ENCODE data around the gene HAO1. TPM values are rescaled to one million over a fixed set of nuclear protein-coding genes. Genes with fewer than 3 reads are reported as not detected.
"Not testable (repeated sequence)": the region's sequence is repeated elsewhere in the genome, so short reads cannot be mapped to it uniquely, and the experiment has no call there.

Gene HAO1
- total RNA-seq, 1 donor, result not detected

DNA sequence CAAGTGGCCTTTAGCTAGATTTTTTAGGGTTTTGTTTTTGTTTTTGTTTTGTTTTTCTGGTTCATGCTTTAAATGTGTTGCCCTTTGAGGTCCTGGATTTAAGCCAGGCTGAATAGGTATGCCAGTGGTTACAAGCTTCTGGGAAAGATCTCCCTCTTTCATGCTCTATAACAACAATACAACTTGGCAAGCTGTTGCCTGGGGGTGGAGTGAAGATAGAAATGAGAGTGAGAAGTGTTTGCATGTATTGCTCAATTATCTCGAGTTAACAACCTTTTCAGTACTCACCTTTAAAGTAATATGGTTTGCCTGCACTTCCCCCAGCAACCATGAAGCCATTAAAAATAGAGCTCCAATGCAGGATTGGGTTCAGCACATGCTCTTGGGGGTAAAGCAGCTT, 19.2 kb upstream of the HAO1 start:
- Histone ChIP-seq H3K4me1 (ENCODE audit: insufficient read depth, low read length) (no peaks in the 10 kb centered on the region), H3K4me3 (ENCODE audit: insufficient read depth, low read length) (no peak overlapping the region)
- TF ChIP-seq, protein P1, sequence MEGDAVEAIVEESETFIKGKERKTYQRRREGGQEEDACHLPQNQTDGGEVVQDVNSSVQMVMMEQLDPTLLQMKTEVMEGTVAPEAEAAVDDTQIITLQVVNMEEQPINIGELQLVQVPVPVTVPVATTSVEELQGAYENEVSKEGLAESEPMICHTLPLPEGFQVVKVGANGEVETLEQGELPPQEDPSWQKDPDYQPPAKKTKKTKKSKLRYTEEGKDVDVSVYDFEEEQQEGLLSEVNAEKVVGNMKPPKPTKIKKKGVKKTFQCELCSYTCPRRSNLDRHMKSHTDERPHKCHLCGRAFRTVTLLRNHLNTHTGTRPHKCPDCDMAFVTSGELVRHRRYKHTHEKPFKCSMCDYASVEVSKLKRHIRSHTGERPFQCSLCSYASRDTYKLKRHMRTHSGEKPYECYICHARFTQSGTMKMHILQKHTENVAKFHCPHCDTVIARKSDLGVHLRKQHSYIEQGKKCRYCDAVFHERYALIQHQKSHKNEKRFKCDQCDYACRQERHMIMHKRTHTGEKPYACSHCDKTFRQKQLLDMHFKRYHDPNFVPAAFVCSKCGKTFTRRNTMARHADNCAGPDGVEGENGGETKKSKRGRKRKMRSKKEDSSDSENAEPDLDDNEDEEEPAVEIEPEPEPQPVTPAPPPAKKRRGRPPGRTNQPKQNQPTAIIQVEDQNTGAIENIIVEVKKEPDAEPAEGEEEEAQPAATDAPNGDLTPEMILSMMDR (IDR thresholded peaks at IDR 0.05; ENCODE audit: extremely low read depth, low read depth, low read length), result no peak

DNA sequence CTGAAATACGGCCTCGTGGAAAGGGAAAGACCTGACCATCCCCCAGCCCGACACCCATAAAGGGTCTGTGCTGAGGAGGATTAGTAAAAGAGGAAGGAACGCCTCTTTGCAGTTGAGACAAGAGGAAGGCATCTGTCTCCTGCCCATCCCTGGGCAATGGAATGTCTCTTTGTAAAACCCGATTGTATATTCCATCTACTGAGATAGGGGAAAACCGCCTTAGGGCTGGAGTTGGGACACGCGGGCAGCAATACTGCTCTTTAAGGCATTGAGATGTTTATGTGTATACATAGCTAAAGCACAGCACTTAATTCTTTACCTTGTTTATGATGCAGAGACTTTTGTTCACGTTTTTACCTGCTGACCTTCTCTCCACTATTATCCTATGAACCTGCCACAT, 16.3 kb upstream of the HAO1 start:
- not testable (repeated sequence) for H3K9me3 ChIP-seq (ENCODE audit: low read depth, low read length); H2AFZ ChIP-seq (ENCODE audit: low read length); H3K4me1 ChIP-seq (ENCODE audit: insufficient read depth, low read length); H4K20me1 ChIP-seq (ENCODE audit: insufficient read depth, low read length); H3K27me3 ChIP-seq (ENCODE audit: insufficient read depth, low read length); H3K4me3 ChIP-seq (ENCODE audit: insufficient read depth, low read length); H3K36me3 ChIP-seq (ENCODE audit: insufficient read depth, low read length); H3K27ac ChIP-seq (ENCODE audit: low read depth, low read length); DNase-seq (ENCODE audit: insufficient read length, low spot score, missing footprints); H3K4me2 ChIP-seq (ENCODE audit: insufficient read depth, low read length); H3K79me2 ChIP-seq (ENCODE audit: insufficient read depth, low read length)

More for the DNA sequence above, 19.2 kb upstream of the HAO1 start:
- H3K79me2 ChIP-seq (ENCODE audit: insufficient read depth, low read length), result no peaks in the 10 kb centered on the region
- H3K4me2 ChIP-seq (ENCODE audit: insufficient read depth, low read length), result no peak overlapping the region
- H3K9me3 ChIP-seq (ENCODE audit: low read depth, low read length), result no peaks in the 10 kb centered on the region
- no peak for DNase-seq (ENCODE audit: insufficient read length, low spot score, missing footprints)
- no peaks in the 10 kb centered on the region for H4K20me1 ChIP-seq (ENCODE audit: insufficient read depth, low read length)
- no peaks in the 10 kb centered on the region for H3K36me3 ChIP-seq (ENCODE audit: insufficient read depth, low read length)
- no peaks in the 10 kb centered on the region for H3K27me3 ChIP-seq (ENCODE audit: insufficient read depth, low read length)
- no peak overlapping the region for H3K27ac ChIP-seq (ENCODE audit: low read depth, low read length)
- no peak overlapping the region for H2AFZ ChIP-seq (ENCODE audit: low read length)

DNA sequence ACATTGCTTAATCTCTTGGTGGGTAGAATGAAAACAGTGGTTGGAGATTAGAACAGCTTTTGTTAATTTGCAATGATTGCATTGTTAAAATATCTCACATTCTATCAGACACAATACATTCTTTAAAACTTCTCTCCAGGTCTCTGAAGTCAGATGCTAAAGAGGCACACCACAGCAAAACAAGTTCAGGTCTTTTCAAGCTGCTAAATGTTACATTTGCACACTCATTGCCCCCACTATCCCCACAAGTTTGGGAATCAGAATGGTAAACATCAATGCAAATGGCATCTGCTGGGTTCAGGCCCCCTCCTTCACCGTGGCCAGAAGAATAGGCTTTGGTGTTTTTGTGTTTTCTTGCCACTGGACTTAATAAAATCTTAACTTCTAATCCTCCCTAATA, 10.1 kb upstream of the HAO1 start:
- H3K9me3 ChIP-seq (ENCODE audit: low read depth, low read length), result no peaks in the 10 kb centered on the region
- H2AFZ ChIP-seq (ENCODE audit: low read length), result no peak overlapping the region
- no peaks in the 10 kb centered on the region for H4K20me1 ChIP-seq (ENCODE audit: insufficient read depth, low read length)
- H3K4me3 ChIP-seq (ENCODE audit: insufficient read depth, low read length), result no peak overlapping the region
- H3K27ac ChIP-seq (ENCODE audit: low read depth, low read length), result no peak overlapping the region
- TF ChIP-seq, protein P1 (IDR thresholded peaks at IDR 0.05; ENCODE audit: extremely low read depth, low read depth, low read length), result no peak
- DNase-seq (ENCODE audit: insufficient read length, low spot score, missing footprints), result no peak
- no peak overlapping the region for H3K4me2 ChIP-seq (ENCODE audit: insufficient read depth, low read length)
- H3K4me1 ChIP-seq (ENCODE audit: insufficient read depth, low read length), result no peaks in the 10 kb centered on the region
- no peaks in the 10 kb centered on the region for H3K27me3 ChIP-seq (ENCODE audit: insufficient read depth, low read length)
- H3K79me2 ChIP-seq (ENCODE audit: insufficient read depth, low read length), result no peaks in the 10 kb centered on the region
- H3K36me3 ChIP-seq (ENCODE audit: insufficient read depth, low read length), result no peaks in the 10 kb centered on the region

DNA sequence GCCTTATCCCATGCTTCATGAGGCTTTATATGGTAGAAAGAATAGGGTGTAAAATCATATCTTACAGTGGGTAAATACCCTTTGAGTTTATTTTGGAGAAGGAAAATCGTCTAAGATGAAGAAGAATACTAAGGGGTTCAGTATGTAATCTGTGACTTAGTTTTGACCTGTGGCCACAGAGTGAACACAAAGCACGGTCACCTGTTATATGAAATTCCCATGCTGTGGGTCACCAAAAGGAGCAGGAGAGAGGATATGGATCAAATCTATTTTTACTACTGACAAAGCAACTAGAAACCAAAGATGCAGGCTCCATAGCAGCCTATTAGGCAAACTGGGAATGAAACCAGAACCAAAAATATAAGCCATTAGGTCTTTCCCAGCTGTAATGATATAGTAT, 3.6 kb upstream of the HAO1 start:
- H4K20me1 ChIP-seq (ENCODE audit: insufficient read depth, low read length), result no peaks in the 10 kb centered on the region
- no peaks in the 10 kb centered on the region for H3K4me1 ChIP-seq (ENCODE audit: insufficient read depth, low read length)
- H3K4me2 ChIP-seq (ENCODE audit: insufficient read depth, low read length), result no peak overlapping the region
- no peak overlapping the region for H3K27ac ChIP-seq (ENCODE audit: low read depth, low read length)
- H3K4me3 ChIP-seq (ENCODE audit: insufficient read depth, low read length), result no peak overlapping the region
- no peaks in the 10 kb centered on the region for H3K9me3 ChIP-seq (ENCODE audit: low read depth, low read length)
- H3K79me2 ChIP-seq (ENCODE audit: insufficient read depth, low read length), result no peaks in the 10 kb centered on the region
- H2AFZ ChIP-seq (ENCODE audit: low read length), result no peak overlapping the region
- TF ChIP-seq, protein P1 (IDR thresholded peaks at IDR 0.05; ENCODE audit: extremely low read depth, low read depth, low read length), result no peak
- H3K27me3 ChIP-seq (ENCODE audit: insufficient read depth, low read length), result no peaks in the 10 kb centered on the region
- H3K36me3 ChIP-seq (ENCODE audit: insufficient read depth, low read length), result no peaks in the 10 kb centered on the region
- no peak for DNase-seq (ENCODE audit: insufficient read length, low spot score, missing footprints)

All from osteoblast (primary cell).